ACC112 (cell line): ENCODE data around the gene GALT.

Experiments
- H2AFZ ChIP-seq: fragments of 200-600 bp; sonication (generic); one replicate; pipeline ENCODE4 v1.6.0; 2017; ENCODE audit warnings: antibody characterized with exemption, low read length; ENCODE audit not compliant: unreplicated experiment
- H3K27ac ChIP-seq: fragments of 200-600 bp; sonication (generic); 2 replicates; pipeline ENCODE4 v1.5.1; 2014; ENCODE audit warnings: low read depth, mild to moderate bottlenecking, antibody characterized with exemption, low read length, moderate library complexity
- H3K27me3 ChIP-seq: fragments of 200-600 bp; sonication (generic); 2 replicates; pipeline ENCODE4 v1.6.1; 2014; ENCODE audit warnings: mild to moderate bottlenecking, antibody characterized with exemption, low read length, moderate library complexity, mixed read lengths; ENCODE audit not compliant: insufficient read depth
- H3K36me3 ChIP-seq: fragments of 200-600 bp; sonication (generic); 2 replicates; pipeline ENCODE4 v1.6.1; 2016; ENCODE audit warnings: mild to moderate bottlenecking, antibody characterized with exemption, low read length, moderate library complexity, mixed read lengths; ENCODE audit not compliant: insufficient read depth
- H3K4me1 ChIP-seq: fragments of 200-600 bp; sonication (generic); one replicate; pipeline ENCODE4 v1.6.1; 2016; ENCODE audit warnings: low read length, mixed read lengths; ENCODE audit not compliant: insufficient read depth, unreplicated experiment, control insufficient read depth
- H3K4me3 ChIP-seq: fragments of 200-600 bp; sonication (generic); 2 replicates; pipeline ENCODE4 v1.5.1; 2014; ENCODE audit warnings: mild to moderate bottlenecking, low read depth, low read length
- H3K79me2 ChIP-seq: fragments of 200-600 bp; sonication (generic); one replicate; pipeline ENCODE4 v1.6.0; 2016; ENCODE audit warnings: low read length; ENCODE audit not compliant: control insufficient read depth, unreplicated experiment, insufficient read depth

Gene GALT

DNA sequence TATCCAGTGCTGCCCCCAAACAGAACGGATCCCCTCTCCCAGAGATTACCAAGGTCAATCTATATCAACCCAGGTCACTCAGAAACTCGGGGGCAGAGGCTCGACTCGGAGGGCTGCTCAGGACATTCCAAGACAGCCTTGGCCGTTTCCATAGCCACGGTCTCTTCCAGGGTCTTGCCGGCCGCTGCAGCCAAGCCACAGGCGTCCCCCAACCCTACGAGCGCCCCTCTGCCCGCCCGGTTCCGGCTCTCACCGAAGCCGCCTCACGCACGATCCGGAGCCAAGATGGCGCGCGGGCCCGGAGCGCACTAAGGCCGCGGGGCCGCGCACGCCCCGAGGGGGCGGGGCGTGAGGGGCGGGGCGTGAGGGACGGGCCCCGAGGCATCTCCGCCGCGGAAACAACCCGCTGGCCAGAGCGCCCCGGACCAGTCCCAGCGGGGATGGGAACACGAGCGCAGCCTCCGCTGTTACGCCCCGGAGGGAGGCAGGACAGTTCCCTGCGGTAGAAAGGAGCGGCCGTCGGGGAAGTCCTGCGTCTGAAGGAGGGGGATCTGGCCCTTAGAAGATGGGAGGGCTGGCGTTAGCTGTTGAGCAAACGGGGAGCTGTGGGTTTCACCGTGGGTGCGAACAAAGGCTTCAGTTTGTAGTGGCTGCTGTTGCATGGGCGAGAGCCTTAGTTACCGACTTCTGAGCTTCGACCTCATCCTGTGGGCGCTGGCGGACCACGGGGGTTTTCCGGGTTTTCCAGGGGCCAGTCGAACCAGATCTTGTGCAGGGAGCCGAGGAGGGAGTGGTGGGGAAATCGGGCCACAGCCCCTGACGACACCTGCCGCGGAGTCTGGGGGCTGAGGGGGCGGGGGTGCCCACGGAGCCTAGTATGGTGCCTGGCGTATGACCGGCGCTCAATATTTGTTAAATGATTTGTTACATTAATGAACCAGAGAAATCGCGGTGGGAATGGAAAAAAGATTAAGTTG lies 34.4 kb upstream of the GALT start, which contains the start of gene RPP25L:
Gene RPP25L, minus strand, starts transcription at position 287 of the 977 bp plus-strand sequence. CDS start 801 bp downstream, outside the sequence.
- Histone ChIP-seq H3K36me3 (no peaks in the 10 kb centered on the region), H3K27ac (peak within 1 kb of the TSS; percentile 35; the same call in 1 of the 2 replicates), H3K79me2 (peaks cover 9% of the 10 kb centered on the region), H2AFZ (peak within 1 kb of the TSS; percentile 81), H3K4me1 (peaks cover 12% of the 10 kb centered on the region), H3K27me3 (no peaks in the 10 kb centered on the region), H3K4me3 (peak within 1 kb of the TSS; percentile 86)

DNA sequence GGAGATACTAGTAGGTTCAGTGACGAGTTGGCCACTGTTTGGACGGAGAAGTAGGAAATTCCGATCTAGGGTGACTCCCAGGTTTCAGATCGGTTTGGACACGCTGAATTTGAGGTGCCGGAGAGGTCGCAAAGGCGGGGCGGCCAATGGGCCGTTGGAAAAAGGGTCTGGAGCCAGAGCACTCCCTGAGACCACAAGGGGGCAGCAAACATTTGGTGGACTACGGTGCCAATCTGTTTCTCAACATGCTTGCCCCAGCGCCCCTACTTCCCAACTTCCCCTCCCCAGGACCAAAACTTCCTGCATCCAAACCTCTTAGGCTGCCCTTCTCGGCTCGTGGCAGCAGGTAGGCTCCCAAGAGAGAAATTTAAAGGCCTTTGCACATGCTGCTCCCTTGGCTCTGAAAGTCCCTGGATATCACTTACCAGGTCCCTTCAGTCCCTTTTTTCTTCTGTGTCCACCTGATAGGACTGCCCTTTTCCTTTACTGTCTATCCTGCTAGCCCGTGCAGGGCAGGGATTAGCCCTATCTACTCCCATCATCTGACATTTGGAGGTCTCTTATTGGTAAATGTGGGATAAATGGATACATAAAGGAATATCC lies 33.6 kb upstream of the GALT start:
- Histone ChIP-seq H2AFZ (peak overlapping the region; percentile 33), H3K4me1 (peaks cover 12% of the 10 kb centered on the region), H3K36me3 (no peaks in the 10 kb centered on the region), H3K79me2 (peaks cover 9% of the 10 kb centered on the region), H3K4me3 (peak overlapping the region; percentile 86), H3K27ac (no peak overlapping the region), H3K27me3 (no peaks in the 10 kb centered on the region)

DNA sequence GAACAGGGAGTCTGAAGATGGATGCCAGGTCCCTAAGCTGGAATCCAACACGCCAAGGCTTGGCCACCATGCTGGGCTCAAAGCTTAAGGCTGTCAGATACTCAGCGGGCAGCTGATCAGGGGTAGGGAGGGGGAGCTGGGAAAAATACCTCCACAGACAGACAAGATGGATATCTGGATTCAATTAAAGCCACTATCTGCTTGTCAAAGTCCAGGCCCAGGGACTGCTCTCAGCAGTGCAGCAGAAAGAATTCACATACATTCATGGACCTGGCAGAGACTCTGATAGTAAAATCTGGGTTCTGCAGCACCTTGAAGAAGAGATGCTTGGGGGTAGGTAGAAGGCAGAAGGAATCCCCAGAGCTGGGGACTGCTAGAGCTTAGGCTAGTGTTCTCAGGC lies 31.3 kb upstream of the GALT start:
- Histone ChIP-seq H3K27me3 (no peaks in the 10 kb centered on the region), H3K79me2 (peaks cover 18% of the 10 kb centered on the region), H3K27ac (no peak overlapping the region), H3K4me3 (no peak overlapping the region), H3K36me3 (no peaks in the 10 kb centered on the region), H2AFZ (no peak overlapping the region), H3K4me1 (peaks cover 19% of the 10 kb centered on the region)

DNA sequence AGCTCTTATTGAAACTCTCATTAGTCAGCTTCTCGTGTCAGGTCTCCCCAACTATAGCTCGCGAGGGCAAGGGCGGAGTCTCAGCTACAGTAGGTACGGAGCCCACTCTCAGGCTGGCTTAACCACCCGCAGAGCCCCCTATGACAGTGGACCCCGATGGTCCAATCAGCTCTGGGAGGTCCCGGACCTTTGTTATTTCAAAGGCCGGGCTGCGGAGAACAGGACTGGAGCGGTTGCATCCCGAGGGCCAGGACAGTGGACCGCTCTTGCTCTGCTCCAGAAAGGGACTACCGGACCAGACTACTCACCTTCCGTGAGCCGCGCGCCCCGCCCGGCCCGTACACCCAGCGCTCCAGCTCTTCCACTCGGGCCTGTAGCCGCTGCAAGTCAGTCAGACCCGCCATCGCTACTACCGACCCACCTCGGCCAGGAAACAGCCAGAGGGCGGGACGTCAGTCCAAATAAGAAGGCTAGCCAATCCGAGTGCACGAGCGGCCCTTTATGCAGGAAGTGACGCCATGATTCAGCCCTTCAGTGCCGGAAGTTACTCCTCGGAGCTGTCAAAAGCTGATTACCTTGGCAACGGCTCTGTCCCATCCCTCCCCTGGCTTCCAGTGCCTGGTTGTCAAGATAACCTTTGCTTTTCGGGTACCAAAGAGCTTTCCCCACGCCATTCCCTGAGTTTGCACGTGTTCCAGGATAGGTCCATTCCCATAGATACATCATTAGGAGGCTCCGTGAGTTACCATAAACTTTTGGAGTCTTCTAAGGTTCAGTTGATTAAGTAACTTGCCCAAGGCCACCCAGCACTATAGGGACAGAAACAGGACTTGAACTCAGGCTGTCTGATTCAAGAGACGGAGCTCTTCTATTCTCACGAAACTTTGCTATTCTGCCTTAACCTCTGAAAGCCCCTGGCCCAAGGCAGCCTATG lies 26.1 kb upstream of the GALT start, which contains the start of gene DCTN3:
Gene DCTN3, minus strand, starts transcription at position 435 of the 934 bp plus-strand sequence. Its CDS starts 31 bp downstream, at position 404.
- H3K27ac ChIP-seq = no peak within 1 kb of the TSS
- H2AFZ ChIP-seq = peak within 1 kb of the TSS; percentile 88
- peaks cover 7% of the 10 kb centered on the region for H3K4me1 ChIP-seq
- H3K4me3 ChIP-seq = peak within 1 kb of the TSS; percentile 92
- peaks cover 10% of the 10 kb centered on the region for H3K79me2 ChIP-seq
- H3K27me3 ChIP-seq = peaks cover 32% of the 10 kb centered on the region
- H3K36me3 ChIP-seq = no peaks in the 10 kb centered on the region

DNA sequence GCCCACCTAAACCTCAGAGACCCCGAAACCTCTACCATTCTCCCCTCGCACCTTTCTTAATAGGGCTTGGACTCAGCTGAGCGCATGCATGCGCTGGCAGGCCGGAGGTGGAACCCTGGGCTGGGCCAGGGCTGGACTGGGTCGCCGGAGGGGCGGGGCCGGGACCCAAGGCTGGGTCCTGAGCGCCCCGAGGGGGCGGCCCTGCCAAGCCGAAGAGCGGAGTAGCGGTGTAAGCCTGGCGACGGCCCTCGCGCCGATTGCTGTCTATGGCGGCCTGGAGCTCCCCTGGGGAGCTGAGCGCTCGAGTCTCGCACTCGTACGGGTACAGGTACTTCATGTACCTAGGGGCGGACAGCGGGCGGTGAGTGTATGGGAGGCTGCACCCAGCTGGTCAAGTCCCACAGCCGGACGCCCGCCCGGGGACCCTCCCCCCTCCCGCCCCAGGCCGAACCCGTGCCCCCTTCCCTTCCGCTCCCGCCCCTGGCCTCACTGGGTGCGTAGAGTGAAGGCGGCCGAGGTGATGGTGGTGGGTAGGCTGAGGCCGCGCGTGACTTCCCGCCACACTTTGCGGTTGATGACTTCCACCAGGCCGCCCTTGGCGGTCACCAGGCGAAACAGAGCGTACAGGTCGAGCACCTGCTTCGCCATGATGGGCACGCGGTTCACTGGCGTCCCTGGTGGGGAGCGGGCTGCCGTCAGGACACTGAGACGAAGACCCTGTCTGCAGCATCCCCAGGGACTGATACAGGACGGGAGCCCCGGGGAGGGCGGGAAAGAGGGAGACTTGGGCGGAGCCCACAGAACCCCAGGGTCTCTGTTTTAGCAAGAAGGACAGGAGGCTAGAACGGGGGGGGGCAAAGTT lies 22.9 kb upstream of the GALT start:
- peaks cover 64% of the 10 kb centered on the region for H3K27me3 ChIP-seq
- no peak overlapping the region for H2AFZ ChIP-seq
- peaks cover 11% of the 10 kb centered on the region for H3K4me1 ChIP-seq
- H3K79me2 ChIP-seq = peaks cover 10% of the 10 kb centered on the region
- no peaks in the 10 kb centered on the region for H3K36me3 ChIP-seq
- H3K27ac ChIP-seq = no peak overlapping the region
- no peak overlapping the region for H3K4me3 ChIP-seq

DNA sequence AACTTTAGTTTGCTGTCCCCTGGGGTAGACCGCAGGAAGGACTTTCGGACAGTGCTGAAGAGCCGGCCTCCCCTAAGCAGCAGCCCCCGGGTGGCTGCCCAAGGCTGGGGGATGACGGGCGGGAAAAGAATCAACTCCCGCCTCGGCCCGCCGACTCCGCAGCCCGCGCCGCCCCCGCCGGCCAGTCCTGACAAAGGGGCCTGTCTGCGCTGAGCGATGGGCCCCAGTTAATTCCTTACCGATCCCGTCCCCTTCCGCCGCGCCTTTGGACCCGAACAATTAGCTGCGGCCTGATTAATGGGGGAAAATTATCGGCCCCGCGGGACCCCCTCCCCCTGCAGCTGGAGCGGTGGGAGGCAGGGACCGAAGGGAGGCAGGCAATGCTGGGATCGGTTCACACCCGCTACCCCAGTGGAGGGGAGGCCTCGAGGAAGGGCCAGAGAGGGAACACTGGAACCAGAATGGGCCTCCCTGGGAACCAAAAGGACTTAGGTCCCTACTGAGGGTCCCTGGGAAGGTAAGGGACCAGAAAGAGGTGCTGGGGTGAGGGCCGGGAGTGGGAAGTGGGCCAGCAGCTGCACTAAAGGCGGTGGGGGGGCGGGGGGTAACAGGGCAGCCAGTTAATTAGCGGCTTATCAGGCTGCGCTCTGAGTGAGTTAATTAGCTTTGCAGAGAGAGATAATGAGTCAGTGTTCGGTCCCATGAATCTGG lies 21.8 kb upstream of the GALT start:
- peaks cover 73% of the 10 kb centered on the region for H3K27me3 ChIP-seq
- no peaks in the 10 kb centered on the region for H3K36me3 ChIP-seq
- H3K4me1 ChIP-seq = peaks cover 5% of the 10 kb centered on the region
- H2AFZ ChIP-seq = no peak overlapping the region
- H3K4me3 ChIP-seq = no peak overlapping the region
- no peak overlapping the region for H3K27ac ChIP-seq
- peaks cover 6% of the 10 kb centered on the region for H3K79me2 ChIP-seq

DNA sequence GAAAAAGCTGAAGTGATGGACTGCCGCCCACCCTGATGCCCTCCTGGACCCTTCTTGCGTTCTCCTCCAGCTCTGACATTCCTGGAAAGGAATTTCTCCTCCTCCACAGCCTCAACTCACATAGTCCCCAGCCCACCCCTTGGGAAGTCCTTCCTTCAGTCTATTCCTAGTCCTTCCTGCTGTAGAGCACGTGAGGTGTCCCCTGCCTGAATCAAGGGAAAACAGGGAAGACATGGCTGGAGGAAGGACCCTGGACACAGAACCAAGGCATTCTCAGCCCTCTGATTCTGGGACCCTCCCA lies 21.3 kb upstream of the GALT start:
- H2AFZ ChIP-seq = no peak overlapping the region
- no peaks in the 10 kb centered on the region for H3K36me3 ChIP-seq
- no peak overlapping the region for H3K4me3 ChIP-seq
- H3K27ac ChIP-seq = no peak overlapping the region
- H3K79me2 ChIP-seq = peaks cover 1% of the 10 kb centered on the region
- H3K27me3 ChIP-seq = peaks cover 78% of the 10 kb centered on the region
- peaks cover 4% of the 10 kb centered on the region for H3K4me1 ChIP-seq

DNA sequence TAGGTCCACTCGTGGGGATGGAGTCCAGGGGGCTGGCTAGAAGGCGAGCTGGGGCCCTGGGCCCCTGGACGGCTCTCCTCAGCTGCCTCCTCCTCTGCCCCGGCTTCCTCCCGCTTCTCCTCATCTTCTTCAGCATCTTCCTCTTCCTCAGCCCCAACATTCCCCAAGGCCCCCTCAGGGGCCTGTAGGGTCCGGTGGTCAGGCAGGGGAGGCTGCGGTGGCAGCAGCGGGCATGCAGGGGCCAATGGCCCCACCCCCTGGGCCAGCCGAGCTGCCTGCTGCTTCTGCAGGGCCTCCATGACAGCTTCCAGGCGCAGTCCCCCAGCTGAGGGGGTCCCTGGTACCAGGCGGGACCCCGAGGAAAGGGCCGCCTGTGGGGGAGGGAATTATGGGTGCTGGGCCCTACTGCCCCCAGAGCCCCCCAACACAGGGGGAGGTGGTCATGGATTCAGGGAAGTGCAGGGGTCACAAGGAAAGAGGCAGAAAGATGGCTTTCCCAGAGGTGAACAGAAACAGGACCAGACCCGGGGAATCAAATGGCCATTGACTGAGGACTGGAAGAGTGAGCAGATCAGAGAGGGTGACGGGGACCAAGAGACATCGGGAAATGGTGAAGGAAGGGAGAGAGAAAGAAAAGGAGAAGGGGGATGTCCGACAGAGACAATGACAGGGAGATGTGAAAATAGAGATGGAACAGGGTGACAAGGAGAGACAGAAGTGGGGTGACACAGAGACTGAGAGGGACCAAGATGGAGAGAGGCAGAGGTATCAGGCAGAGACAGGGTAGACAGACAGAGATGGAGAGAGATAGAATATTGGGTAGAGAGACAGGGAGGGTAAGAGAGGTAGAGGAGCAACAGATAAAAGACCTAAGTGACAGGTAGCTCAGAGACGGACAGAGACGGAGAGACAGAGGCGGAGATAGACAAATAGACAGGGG lies 18.5 kb upstream of the GALT start:
- peaks cover 73% of the 10 kb centered on the region for H3K27me3 ChIP-seq
- H3K36me3 ChIP-seq = no peaks in the 10 kb centered on the region
- no peak overlapping the region for H2AFZ ChIP-seq
- H3K27ac ChIP-seq = no peak overlapping the region
- peaks cover 4% of the 10 kb centered on the region for H3K4me1 ChIP-seq
- H3K4me3 ChIP-seq = peak overlapping the region; percentile 69
- no peaks in the 10 kb centered on the region for H3K79me2 ChIP-seq
